Lung (tissue), 12 donors: ENCODE measurements around the gene MYLK. TPM values are rescaled to one million over a fixed set of nuclear protein-coding genes. Genes with fewer than 3 reads are reported as not detected.

Experiments
- ATAC-seq: fragments of 200-7000 bp; cut with Tn5 transposase; one replicate; pipeline ENCODE4 v1.9.1; 2020; ENCODE audit warnings: moderate number of reproducible peaks; ENCODE audit not compliant: insufficient read depth, low FRiP score
- DNase-seq, 3 donors: peaks; one replicate each; pipeline ENCODE4 v3.0.0-alpha.2; 2013 to 2017
- H3K27ac ChIP-seq, 2 donors: one replicate each; pipeline ENCODE4 v1.5.1; 2013; ENCODE audit warnings: mild to moderate bottlenecking in 2 of 2, moderate library complexity in 2 of 2, control low read depth in 1 of 2, inconsistent platforms in 1 of 2, low read depth in 1 of 2, low read length in 1 of 2
- H3K27me3 ChIP-seq, 3 donors: one replicate each; pipeline ENCODE4 v1.5.1; 2013; ENCODE audit warnings: low read length in 2 of 3; ENCODE audit not compliant: control insufficient read depth in 3 of 3, insufficient read depth in 3 of 3
- H3K36me3 ChIP-seq, 4 donors: one replicate each; pipeline ENCODE4 v1.5.1; 2013; ENCODE audit warnings: low read length in 4 of 4, mild to moderate bottlenecking in 1 of 4, moderate library complexity in 1 of 4; ENCODE audit not compliant: control insufficient read depth in 4 of 4, insufficient read depth in 4 of 4
- H3K4me1 ChIP-seq, 5 donors: one replicate each; pipeline ENCODE4 v1.5.1; 2013; ENCODE audit warnings: low read length in 5 of 5, mild to moderate bottlenecking in 2 of 5, moderate library complexity in 1 of 5; ENCODE audit not compliant: control insufficient read depth in 5 of 5, insufficient read depth in 5 of 5
- H3K4me3 ChIP-seq: one replicate; pipeline ENCODE4 v1.5.1; 2013; ENCODE audit warnings: mild to moderate bottlenecking, control low read depth, moderate library complexity
- H3K9ac ChIP-seq, 2 donors: one replicate each; pipeline ENCODE4 v1.5.1; 2013; ENCODE audit warnings: low read length in 2 of 2, control low read depth in 1 of 2; ENCODE audit not compliant: insufficient read depth in 1 of 2
- H3K9me3 ChIP-seq, 4 donors: one replicate each; pipeline ENCODE4 v1.5.1; 2013; ENCODE audit warnings: low read length in 3 of 4, mild to moderate bottlenecking in 1 of 4, moderate library complexity in 1 of 4; ENCODE audit not compliant: control insufficient read depth in 4 of 4, insufficient read depth in 3 of 4
- CTCF ChIP-seq: IDR thresholded peaks from 2 replicates; pipeline ENCODE4 v1.5.1; 2012; ENCODE audit warnings: mild to moderate bottlenecking; ENCODE audit errors: control extremely low read depth, extremely low read depth
- WGBS, 2 donors: extraction: QIAGEN DNeasy Blood & Tissue Kit; methylation state at CpG; one replicate each; pipeline ENCODE4 v1.1.7; 2013; 5-methylcytosine and 5-hydroxymethylcytosine counted together
- polyA plus RNA-seq, 2 donors: library from polyadenylated mRNA; stranded (reverse); fragments of 200-250 nt; gene quantifications; one replicate each; pipeline ENCODE4 v1.2.1, GENCODE V29; 2013
- total RNA-seq, 2 donors: library from RNA; depleted of rRNA in 1 of 2; stranded (reverse); fragments of >200 nt in 1 of 2; gene quantifications; one replicate each; pipeline ENCODE4 v1.2.1, GENCODE V29; 2014 to 2021
- donor health status: control.
- donor health status: control.
- donor health status: Bipolar disorder and iron deficiency.
- donor health status: healthy.
- donor health status: DM: yes; HTN: yes; CAD: no.

MYLK gene
- total and polyA plus RNA-seq, 4 donors = 23.3 to 324 (median 112) TPM

GRCh38 chr3:123644358-123644757 lies 239.8 kb downstream of the MYLK start:
- no peaks in the 10 kb centered on the region for H3K9me3 ChIP-seq
- DNase-seq (no peak), ATAC-seq (no peak)
- no peaks in the 10 kb centered on the region for H3K27me3 ChIP-seq
- no peak overlapping the region for H3K9ac ChIP-seq
- H3K36me3 ChIP-seq = peaks cover 0 to 75% (median 51%) of the 10 kb centered on the region in 4 donors
- H3K4me3 ChIP-seq = no peak overlapping the region
- peaks cover 0 to 19% (median 15%) of the 10 kb centered on the region in 5 donors for H3K4me1 ChIP-seq
- H3K27ac ChIP-seq = no peak overlapping the region
- WGBS, 2 donors = 82 to 83% methylated on average over 2 of the region's 2 CpGs
- TF ChIP-seq CTCF = no peak

GRCh38 chr3:123642957-123643330 lies 241.2 kb downstream of the MYLK start:
- ATAC-seq = no peak
- WGBS, 2 donors = 88% methylated on average over 4 of the region's 4 CpGs
- H3K27ac ChIP-seq = no peak overlapping the region
- H3K27me3 ChIP-seq = no peaks in the 10 kb centered on the region
- H3K4me1 ChIP-seq = peaks cover 0 to 19% (median 15%) of the 10 kb centered on the region in 5 donors
- TF ChIP-seq CTCF = no peak
- no peak overlapping the region for H3K9ac ChIP-seq
- DNase-seq = no peak
- H3K4me3 ChIP-seq = no peak overlapping the region
- H3K9me3 ChIP-seq = no peaks in the 10 kb centered on the region
- H3K36me3 ChIP-seq = peaks cover 0 to 75% (median 49%) of the 10 kb centered on the region in 4 donors

- peak; percentile 77 for ATAC-seq
- peak; percentile 44 for TF ChIP-seq CTCF
- peak; percentile 90 to 94 (median 91) for DNase-seq
- peak overlapping the region in 1 of 2 donors; percentile 52 for H3K9ac ChIP-seq
- H3K27ac ChIP-seq = no peak overlapping the region
- no peaks in the 10 kb centered on the region for H3K27me3 ChIP-seq
- H3K9me3 ChIP-seq = no peaks in the 10 kb centered on the region
- peaks cover 0 to 19% (median 15%) of the 10 kb centered on the region in 5 donors for H3K4me1 ChIP-seq
- H3K4me3 ChIP-seq = no peak overlapping the region
- WGBS, 2 donors = 24 to 41% methylated on average over 3 of the region's 3 CpGs
- peaks cover 0 to 75% (median 48%) of the 10 kb centered on the region in 4 donors for H3K36me3 ChIP-seq
Observed at GRCh38 chr3:123642182-123642956, 241.8 kb downstream of the MYLK start.

GRCh38 chr3:123641505-123641904 lies 242.6 kb downstream of the MYLK start:
- DNase-seq = no peak
- H3K27me3 ChIP-seq = no peaks in the 10 kb centered on the region
- ATAC-seq = no peak
- H3K4me1 ChIP-seq = peaks cover 0 to 21% (median 15%) of the 10 kb centered on the region in 5 donors
- peaks cover 0 to 71% (median 44%) of the 10 kb centered on the region in 4 donors for H3K36me3 ChIP-seq
- no peak overlapping the region for H3K9ac ChIP-seq
- H3K9me3 ChIP-seq = no peaks in the 10 kb centered on the region
- TF ChIP-seq CTCF = no peak
- WGBS, 2 donors = 50 to 68% methylated on average over 4 of the region's 4 CpGs
- H3K27ac ChIP-seq = no peak overlapping the region
- H3K4me3 ChIP-seq = no peak overlapping the region
